GM12878 (cell line): ENCODE results near the gene STAT5B.

Experiments used
- CTCF ChIP-seq, 3 experiments: IDR thresholded peaks in 2 of 3; conservative IDR thresholded peaks in 1 of 3; 2 replicates each; pipeline ENCODE4 v1.5.1; 2011; ENCODE audit warnings: low read depth in 3 of 3, low read length in 3 of 3, mild to moderate bottlenecking in 3 of 3, control low read depth in 2 of 3, moderate library complexity in 2 of 3, inconsistent platforms in 1 of 3, mixed read lengths in 1 of 3; ENCODE audit not compliant: control insufficient read depth in 2 of 3, insufficient read depth in 1 of 3; ENCODE audit errors: extremely low read depth in 1 of 3
- RFX5 ChIP-seq: IDR thresholded peaks from 2 replicates; pipeline ENCODE4 v1.6.1; 2011; ENCODE audit warnings: low read depth, low read length, improper control_type of control experiment
- SRF ChIP-seq, 2 experiments: IDR thresholded peaks; 2 replicates each; pipeline ENCODE4 v1.6.1; 2011; ENCODE audit warnings: low read depth in 2 of 2, low read length in 2 of 2, mild to moderate bottlenecking in 1 of 2, moderate library complexity in 1 of 2

GRCh38 chr17:42252597-42253550 lies 23.3 kb downstream of the STAT5B start:
- TF ChIP-seq SRF (IDR thresholded peaks at IDR 0.05; ENCODE audit: low read depth in 2 of 2, low read length in 2 of 2) (no peak), CTCF (IDR thresholded peaks at IDR 0.05 in 2 of 3, conservative IDR thresholded peaks at IDR 0.05 in 1 of 3; ENCODE audit: control insufficient read depth in 2 of 3, extremely low read depth in 1 of 3, insufficient read depth in 1 of 3, low read depth in 3 of 3, low read length in 3 of 3) (no peak), RFX5 (no peak)
